ENCODE measurements around the gene AP4M1.

GRCh38 chr7:100090527-100091410 lies 10.7 kb upstream of the AP4M1 start:
- TF ChIP-seq CTCF (IDR thresholded peaks at IDR 0.05), result no peak
- TF ChIP-seq POLR2A (IDR thresholded peaks at IDR 0.05; ENCODE audit: low read depth), result no peak
